ENCODE data around the gene UBE2O.

The UBE2O gene

DNA sequence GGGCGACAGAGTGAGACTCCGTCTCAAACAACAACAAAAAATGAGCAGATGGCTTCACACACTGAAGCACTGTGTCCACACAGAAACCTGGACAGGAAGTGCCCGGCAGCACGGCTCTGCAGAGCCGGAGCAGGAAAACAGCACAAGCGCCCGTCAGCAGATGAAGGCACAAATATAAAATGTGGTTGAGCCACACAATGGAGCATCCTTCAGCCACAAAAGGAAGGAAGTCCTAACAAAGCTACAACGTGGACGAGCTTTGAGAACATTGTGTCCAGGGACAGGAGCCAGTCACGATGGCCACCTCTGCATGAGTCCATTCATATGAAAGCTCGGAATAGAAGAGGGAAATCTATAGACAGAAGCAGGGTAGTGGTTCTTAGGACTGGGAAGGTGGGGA, 32.6 kb upstream of the UBE2O start:
- no peak for DNase-seq (ENCODE audit: low read depth in 2 of 2)

- no peak for DNase-seq (ENCODE audit: low read depth in 2 of 2)
Measured at GRCh38 chr17:76484228-76484725, 31.3 kb upstream of the UBE2O start.

DNA sequence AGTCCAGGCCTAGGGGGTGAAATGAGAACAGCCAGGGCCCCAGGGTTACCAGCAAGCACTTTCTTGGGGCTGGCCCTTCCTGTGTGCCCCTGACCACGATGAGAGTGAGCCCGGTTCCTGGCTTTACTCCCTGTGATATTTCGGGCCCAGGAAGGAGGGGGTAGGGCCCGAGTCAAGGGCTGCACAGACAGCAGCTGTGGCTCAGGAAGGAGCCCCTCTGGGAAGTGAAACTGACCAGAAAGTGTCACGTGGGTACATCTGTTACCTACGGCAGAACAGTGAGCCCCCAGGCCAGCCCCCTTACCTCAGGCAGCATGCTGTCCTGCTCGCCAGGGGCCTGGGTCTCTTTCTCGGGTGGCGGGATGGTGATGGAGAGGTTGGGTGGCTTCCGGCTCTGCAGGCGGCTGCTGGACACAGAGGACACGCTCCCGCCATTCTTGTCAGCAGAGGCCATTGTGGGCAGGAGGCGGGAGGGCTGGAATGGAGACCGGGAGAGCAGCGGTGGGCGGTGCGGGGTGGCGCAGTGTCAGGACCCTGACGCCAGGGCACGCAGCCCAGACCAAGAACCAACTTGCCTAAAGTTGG, 28.2 kb upstream of the UBE2O start:
- no peak for DNase-seq (ENCODE audit: low read depth in 2 of 2)

DNA sequence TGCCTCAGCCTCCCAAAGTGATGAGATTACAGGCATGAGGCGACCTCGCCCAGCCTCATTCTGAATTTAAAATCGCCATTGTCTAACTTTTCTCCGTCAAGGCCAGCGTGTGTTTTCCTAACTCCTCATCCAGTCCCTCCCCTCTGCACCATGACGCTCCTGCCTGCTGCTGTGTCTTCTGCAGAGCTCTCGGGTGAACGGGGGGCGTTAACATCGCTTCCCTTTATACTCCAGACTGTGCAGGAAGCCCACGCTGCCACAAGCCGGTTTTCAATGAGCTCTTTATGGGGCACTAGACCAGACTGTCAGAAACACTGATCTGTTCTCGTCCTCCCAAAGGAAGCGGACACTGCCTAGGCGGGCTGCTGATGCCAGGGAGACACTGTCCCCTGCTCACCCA, 27.7 kb upstream of the UBE2O start:
- no peak for DNase-seq (ENCODE audit: low read depth in 2 of 2)

GRCh38 chr17:76479515-76480060, 26.6 kb upstream of the UBE2O start:
- DNase-seq (ENCODE audit: low read depth in 2 of 2) = no peak

DNA sequence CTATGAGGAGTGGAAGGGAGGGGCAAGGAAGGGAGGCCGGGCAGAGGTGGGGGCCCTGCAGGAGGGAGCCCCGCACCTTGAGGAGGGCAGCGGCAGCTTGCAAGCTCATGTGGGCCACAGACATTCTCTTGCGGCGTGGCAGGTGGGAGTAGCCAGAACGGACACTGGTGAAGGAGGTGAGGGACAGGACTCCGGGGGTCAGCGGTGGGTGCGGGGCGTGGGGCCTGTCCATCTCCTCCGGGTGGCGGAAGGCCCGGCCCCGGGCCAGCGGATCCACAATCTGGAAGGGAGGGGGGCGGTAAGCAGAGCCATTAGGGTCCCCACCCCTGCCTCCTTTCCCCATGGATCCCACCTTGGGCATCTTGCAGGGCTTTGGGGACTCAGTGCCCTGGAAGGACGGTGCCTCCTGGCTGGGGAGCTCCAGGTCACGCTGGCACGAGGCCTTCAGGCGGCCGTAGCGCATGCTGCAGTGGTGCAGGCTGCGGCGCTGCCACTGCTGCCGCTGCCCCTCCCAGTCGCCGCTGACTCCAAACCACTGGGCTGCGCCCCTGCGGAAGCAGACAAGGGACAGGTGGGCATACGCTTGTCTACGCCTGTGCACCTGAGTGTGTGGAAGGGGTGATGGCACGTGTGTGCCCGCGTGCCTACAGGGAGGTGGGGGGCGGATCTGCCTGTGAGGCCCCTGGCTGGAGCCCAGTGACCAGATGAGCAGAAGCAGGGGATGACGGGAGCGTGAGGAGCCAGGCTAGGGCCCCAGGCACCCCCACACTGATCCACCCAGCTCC, 26.0 kb upstream of the UBE2O start:
- DNase-seq (ENCODE audit: low read depth in 2 of 2) = no peak

DNA sequence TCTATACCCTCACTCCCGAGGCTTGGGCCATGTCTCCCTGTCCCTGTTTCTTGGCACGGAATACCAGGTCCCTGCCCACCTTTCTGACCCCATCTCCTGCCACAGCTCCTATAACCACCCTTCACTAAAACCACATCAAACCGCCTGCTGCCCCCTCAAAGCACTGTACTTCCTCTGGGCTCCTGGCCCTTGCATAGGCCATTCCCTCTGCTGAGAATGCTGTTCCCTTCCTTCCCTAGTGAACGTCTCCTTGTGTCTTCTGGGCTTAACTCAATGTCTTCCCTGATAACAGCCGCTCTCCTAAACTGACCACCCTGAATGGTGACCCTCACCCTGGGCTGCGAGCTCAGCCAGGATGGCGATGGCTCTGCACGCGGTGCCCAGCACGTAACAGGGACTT, 25.1 kb upstream of the UBE2O start:
- no peak for DNase-seq (ENCODE audit: low read depth in 2 of 2)

DNA sequence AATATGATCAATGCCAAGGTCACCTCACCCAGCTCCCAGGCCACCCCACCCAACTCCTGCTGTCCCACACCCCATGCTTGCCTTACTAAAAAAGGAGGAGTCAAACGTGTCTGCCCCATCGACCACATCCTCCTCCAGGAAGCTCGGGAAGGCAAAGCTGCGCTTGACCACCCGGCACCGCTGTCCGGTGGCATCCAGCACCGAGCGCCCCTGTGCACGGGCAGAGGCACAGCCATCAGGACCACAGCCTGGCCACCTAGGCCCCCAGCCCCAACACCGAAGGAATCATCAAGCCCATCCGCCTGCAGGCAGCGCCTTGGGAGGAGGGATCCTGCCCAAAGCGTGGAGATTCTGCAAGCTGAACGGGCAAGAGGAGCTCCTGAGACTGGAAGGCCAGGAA, 24.6 kb upstream of the UBE2O start:
- DNase-seq (ENCODE audit: low read depth in 2 of 2) = no peak

DNA sequence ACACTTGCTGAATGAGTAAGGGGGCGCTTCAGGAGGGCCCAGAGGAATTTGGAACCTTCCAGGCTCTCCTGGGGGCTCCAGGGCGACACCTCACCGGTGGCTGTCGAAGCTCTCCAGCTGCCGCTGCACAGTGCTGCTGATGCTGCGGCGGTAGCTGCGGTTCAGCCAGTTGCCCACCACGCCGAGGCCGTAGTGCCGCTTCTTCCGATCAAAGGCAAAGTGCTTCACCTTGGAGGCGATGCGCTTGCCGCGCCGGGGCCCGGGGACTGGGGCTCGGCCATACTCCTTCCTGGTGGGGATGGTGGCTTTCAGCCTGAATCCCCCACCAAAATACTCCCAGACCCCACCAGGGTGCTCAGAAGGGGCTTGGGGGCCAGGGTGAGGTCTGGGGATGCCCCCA, 23.8 kb upstream of the UBE2O start:
- no peak for DNase-seq (ENCODE audit: low read depth in 2 of 2)

DNA sequence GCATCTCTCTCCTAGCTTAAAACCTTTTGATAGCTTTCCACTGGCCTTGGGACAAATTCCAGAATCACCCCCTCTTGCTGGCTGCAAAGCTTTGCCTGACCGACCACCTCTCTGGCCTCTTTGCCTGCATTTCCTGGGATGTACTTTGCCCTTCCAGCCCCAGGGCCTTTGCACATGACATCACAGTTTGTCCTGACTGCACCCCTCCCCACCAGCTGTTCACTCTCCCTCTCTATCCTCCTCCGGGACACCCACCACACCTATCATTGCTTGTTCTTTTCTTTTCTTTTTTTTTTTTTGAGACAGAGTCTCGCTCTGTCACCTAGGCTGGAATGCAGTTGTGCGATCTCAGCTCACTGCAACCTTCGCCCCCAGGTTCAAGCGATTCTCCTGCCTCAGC, 22.4 kb upstream of the UBE2O start:
- DNase-seq (ENCODE audit: low read depth in 2 of 2) = no peak

- DNase-seq (ENCODE audit: low read depth in 2 of 2) = no peak
Measured at GRCh38 chr17:76474894-76475293, 21.9 kb upstream of the UBE2O start.

DNA sequence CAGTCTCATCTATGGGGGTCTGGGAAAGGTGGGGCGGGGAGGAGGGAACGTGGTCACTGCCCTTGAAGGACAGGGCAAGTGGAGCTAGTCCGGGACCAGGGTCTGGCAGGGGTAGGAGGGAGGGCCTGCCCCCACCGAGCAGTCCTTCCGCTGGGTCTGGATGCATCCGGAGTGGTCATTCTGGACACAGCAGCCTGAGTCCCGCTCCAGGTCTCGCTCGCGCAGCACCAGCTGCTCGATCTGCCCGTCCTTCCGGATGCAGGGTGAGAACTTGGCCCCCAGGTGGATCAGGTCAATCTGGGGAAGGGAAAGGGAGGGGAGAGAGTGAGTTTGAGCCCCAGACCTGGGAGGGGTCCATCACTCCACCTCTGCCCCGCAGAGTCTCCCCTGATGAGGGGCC, 21.3 kb upstream of the UBE2O start:
- DNase-seq (ENCODE audit: low read depth in 2 of 2) = no peak

DNA sequence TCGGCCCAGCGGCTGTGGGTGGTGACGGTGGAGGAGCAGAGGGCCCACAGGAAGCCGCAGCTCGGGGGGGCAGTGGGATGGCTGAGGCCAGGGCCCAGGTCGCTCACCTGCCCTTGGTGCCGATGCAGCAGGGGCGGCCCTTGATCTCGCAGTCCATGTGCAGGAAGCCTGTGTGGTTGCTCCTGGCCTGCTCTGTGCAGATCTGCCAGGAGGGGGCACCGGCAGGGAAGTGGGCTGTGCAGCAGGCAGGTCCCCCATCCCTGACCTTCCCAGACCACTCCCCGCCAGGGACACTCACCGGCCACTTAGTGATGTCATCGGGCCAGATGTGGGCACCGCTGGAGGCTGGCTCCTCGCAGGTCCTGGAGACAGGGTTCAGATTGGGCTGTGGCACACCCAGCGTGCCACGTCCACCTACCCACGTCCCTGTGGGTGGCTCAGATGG, 20.6 kb upstream of the UBE2O start:
- no peak for DNase-seq (ENCODE audit: low read depth in 2 of 2)

GRCh38 chr17:76472726-76473125, 19.8 kb upstream of the UBE2O start:
- DNase-seq (ENCODE audit: low read depth in 2 of 2) = no peak

DNA sequence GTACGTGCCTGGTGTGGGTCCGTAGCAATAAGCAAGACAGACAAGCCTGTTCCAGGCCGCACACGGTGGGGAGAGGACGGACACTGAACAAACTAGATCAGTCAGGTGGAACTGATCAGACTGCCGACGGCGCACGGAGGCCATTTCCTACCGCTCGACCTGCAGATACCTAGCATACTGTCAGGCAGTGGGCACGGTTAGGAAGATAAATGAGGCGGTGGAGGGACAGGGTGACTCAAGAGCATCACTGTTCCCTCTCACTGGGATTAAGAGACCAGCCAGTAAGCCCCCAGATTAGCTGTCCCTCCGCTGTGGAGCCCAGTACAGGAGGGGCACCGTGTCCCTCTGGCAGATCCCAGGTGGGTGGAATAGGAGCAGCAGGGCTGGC, 19.3 kb upstream of the UBE2O start:
- no peak for DNase-seq (ENCODE audit: low read depth in 2 of 2)

- no peak for DNase-seq (ENCODE audit: low read depth in 2 of 2)
Measured at GRCh38 chr17:76471498-76472257, 18.7 kb upstream of the UBE2O start.

- DNase-seq (ENCODE audit: low read depth in 2 of 2) = no peak
Measured at GRCh38 chr17:76469991-76470739, 17.2 kb upstream of the UBE2O start.

GRCh38 chr17:76469076-76469990, 16.4 kb upstream of the UBE2O start:
- DNase-seq (ENCODE audit: low read depth in 2 of 2) = no peak

DNA sequence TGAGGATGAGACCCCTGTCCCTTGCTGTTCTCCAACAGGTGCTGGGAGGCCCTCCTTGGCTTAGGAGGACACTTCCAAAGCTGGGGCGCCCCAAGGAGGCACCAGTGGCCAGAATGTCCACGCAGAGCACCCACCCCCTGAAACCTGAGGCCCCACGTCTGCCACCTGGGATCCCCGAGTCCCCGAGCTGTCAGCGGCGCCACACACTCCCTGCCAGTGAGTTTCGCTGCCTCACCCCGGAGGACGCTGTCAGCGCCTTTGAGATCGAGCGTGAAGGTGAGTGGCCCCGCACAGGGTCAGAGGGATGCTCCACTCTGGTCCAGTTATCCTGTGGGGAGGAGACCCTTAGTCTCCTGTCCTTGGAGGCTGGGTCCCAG, 15.7 kb upstream of the UBE2O start:
- no peak for DNase-seq (ENCODE audit: low read depth in 2 of 2)

DNA sequence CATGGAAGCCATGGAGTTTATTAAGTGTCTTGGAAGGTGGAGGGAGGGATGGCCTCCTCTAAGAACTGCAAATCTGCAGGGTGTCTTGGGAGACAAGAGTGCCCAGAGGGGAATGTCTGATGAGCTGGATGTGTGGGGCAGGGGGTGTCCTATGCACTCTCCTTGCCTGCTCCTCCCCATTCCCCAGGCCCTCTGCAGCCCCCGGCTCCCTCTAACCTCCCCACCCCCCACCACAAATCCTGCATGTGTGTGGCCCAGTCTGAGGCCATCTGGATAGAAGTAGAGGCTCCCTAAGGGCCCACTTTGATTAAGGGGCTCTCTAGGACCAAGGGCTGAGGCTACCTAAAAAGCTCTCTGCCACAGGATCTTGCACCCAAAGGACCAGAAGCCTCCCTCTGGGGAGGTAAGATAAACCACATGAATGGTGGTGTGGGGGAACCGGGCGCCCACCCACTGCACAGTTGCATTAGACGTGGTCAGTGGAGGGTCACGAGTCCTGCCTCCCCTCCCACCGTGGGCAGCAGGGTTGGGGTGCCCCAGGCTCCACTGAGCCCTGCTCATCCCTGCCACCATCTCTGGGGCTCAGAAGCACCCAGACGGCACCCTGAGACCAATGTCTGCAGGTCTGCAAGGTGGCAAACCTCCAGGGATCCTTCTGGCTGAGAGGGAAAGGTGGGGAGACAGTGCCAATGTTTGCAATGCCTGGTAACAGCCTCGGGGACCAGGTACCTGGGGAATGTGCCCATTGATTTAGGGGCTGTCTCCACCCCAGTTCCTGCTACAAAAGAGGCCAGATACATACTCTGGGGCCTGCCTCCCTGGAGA, 15.1 kb upstream of the UBE2O start:
- DNase-seq (ENCODE audit: low read depth in 2 of 2) = no peak
